Smooth muscle cell (in vitro differentiated cells): Measurements from ENCODE around the gene BMP7. TPM values are rescaled to one million over a fixed set of nuclear protein-coding genes. Genes with fewer than 3 reads are reported as not detected.

Source experiments
- DNase-seq: peaks from one replicate; lab custom pipeline; 2025; ENCODE audit not compliant: unreplicated experiment; lab: John Stamatoyannopoulos, UW
- H2AFZ ChIP-seq: fragments of 200-600 bp; sonication (generic); 2 replicates; pipeline ENCODE4 v1.6.0; 2016; ENCODE audit warnings: antibody characterized with exemption, low read depth, mild to moderate bottlenecking
- H3F3A ChIP-seq: fragments of 200-600 bp; sonication (generic); 2 replicates; pipeline ENCODE4 v1.6.0; 2017; ENCODE audit warnings: antibody characterized with exemption, low read depth
- H3K27ac ChIP-seq: fragments of 200-600 bp; sonication (generic); 2 replicates; pipeline ENCODE4 v1.5.1; 2016; ENCODE audit warnings: low read depth, mild to moderate bottlenecking
- H3K27me3 ChIP-seq: fragments of 200-600 bp; sonication (generic); 2 replicates; pipeline ENCODE4 v1.6.1; 2016; ENCODE audit warnings: low read depth, mild to moderate bottlenecking
- H3K36me3 ChIP-seq: fragments of 200-600 bp; sonication (generic); 2 replicates; pipeline ENCODE4 v1.5.1; 2016; ENCODE audit warnings: low read depth
- H3K4me1 ChIP-seq: fragments of 200-600 bp; sonication (generic); 2 replicates; pipeline ENCODE4 v1.5.1; 2016; ENCODE audit warnings: low read depth
- H3K4me2 ChIP-seq: fragments of 200-600 bp; sonication (generic); 2 replicates; pipeline ENCODE4 v1.6.0; 2016; ENCODE audit warnings: mild to moderate bottlenecking
- H3K4me3 ChIP-seq: fragments of 200-600 bp; sonication (generic); 2 replicates; pipeline ENCODE4 v1.5.1; 2016; ENCODE audit warnings: mild to moderate bottlenecking
- H3K79me2 ChIP-seq: fragments of 200-600 bp; sonication (generic); 2 replicates; pipeline ENCODE4 v1.6.0; 2016; ENCODE audit warnings: low read depth, mild to moderate bottlenecking
- H3K9ac ChIP-seq: fragments of 200-600 bp; sonication (generic); 2 replicates; pipeline ENCODE4 v1.6.0; 2016; ENCODE audit warnings: low read depth
- H3K9me3 ChIP-seq: fragments of 200-600 bp; sonication (generic); replicated peaks from 2 replicates; pipeline ENCODE4 v1.5.1; 2016; ENCODE audit warnings: low read depth
- H4K20me1 ChIP-seq: fragments of 200-600 bp; sonication (generic); 2 replicates; pipeline ENCODE4 v1.6.0; 2016; ENCODE audit warnings: low read depth
- WGBS: methylation state at CpG from one replicate; pipeline ENCODE4 v1.1.7; 2016; ENCODE audit warnings: low lambda C conversion rate; 5-methylcytosine and 5-hydroxymethylcytosine counted together
- polyA plus RNA-seq: library from polyadenylated mRNA; unstranded; fragments of >200 nt; fragmentation: Nextera tagmentation; extraction: Ambion mirVana; gene quantifications from 2 replicates; pipeline ENCODE4 v1.2.1, GENCODE V29; 2016
- total RNA-seq: library from RNA; depleted of rRNA; stranded (reverse); fragments of >200 nt; gene quantifications from 2 replicates; pipeline ENCODE4 v1.2.3, GENCODE V29; 2014
- TF ChIP-seq, protein P1 (sequence below): fragments of 200-600 bp; sonication (generic); IDR thresholded peaks from 2 replicates; pipeline ENCODE4 v1.5.1; 2017; ENCODE audit warnings: borderline replicate concordance, mild to moderate bottlenecking, antibody characterized with exemption; ENCODE audit not compliant: insufficient read depth, poor library complexity, severe bottlenecking

Gene BMP7
- total and polyA plus RNA-seq, 2 experiments from 2014 or later, result 18.1 to 28.3 TPM

DNA sequence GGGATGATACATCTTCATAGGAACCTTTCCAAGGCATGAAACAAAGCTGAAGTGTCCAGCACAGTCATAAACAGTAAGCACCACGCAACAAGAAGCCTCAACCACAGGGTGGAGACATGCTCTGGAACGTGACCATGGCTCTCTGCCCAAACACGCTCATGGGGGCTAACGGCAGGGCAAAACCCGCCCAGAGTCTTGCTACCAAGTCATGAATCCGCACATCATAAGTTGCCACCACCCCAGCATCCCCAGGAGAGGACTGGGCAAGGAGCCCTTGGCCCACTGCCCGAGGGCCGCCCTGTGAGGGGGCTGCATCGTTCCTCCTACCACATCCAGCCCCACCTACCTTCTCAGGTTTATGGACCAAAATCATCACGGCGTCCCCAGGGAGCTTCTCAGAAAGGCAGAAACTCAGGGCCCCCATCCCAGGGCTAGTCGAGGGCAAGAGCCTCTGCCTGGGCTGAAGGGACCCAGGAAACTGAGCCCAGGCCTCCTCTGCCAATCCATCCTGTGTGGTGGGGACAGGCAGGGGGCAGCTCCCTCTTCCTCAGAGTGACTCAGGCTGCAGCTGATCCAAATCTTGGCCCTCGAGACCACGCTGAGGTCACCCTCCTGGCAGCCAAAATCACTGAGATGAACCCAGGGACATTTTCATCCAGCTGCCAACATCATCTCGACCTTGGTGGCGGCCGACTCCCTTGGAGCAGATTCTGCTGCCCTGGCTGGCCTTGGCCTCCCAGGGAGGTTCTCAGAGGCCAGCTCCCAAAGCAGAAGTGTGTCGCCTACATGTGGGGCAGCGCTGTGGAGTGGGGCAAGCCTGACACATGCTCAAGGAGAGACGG lies 42.6 kb downstream of the BMP7 start:
- H3K4me2 ChIP-seq, result peak overlapping the region; percentile 73
- H3K9me3 ChIP-seq, result no peaks in the 10 kb centered on the region
- no peaks in the 10 kb centered on the region for H3K27me3 ChIP-seq
- H3F3A ChIP-seq, result no peaks in the 10 kb centered on the region
- no peak overlapping the region for H3K9ac ChIP-seq
- H3K27ac ChIP-seq, result peak overlapping the region; percentile 57
- H3K79me2 ChIP-seq, result peaks cover 5% of the 10 kb centered on the region
- TF ChIP-seq, protein P1, sequence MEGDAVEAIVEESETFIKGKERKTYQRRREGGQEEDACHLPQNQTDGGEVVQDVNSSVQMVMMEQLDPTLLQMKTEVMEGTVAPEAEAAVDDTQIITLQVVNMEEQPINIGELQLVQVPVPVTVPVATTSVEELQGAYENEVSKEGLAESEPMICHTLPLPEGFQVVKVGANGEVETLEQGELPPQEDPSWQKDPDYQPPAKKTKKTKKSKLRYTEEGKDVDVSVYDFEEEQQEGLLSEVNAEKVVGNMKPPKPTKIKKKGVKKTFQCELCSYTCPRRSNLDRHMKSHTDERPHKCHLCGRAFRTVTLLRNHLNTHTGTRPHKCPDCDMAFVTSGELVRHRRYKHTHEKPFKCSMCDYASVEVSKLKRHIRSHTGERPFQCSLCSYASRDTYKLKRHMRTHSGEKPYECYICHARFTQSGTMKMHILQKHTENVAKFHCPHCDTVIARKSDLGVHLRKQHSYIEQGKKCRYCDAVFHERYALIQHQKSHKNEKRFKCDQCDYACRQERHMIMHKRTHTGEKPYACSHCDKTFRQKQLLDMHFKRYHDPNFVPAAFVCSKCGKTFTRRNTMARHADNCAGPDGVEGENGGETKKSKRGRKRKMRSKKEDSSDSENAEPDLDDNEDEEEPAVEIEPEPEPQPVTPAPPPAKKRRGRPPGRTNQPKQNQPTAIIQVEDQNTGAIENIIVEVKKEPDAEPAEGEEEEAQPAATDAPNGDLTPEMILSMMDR, result no peak
- no peak for DNase-seq
- H4K20me1 ChIP-seq, result no peaks in the 10 kb centered on the region
- H3K4me3 ChIP-seq, result no peak overlapping the region
- H2AFZ ChIP-seq, result no peak overlapping the region
- 74% methylated on average over 20 of the region's 20 CpGs for WGBS
- peaks cover 15% of the 10 kb centered on the region for H3K4me1 ChIP-seq
- H3K36me3 ChIP-seq, result no peaks in the 10 kb centered on the region

DNA sequence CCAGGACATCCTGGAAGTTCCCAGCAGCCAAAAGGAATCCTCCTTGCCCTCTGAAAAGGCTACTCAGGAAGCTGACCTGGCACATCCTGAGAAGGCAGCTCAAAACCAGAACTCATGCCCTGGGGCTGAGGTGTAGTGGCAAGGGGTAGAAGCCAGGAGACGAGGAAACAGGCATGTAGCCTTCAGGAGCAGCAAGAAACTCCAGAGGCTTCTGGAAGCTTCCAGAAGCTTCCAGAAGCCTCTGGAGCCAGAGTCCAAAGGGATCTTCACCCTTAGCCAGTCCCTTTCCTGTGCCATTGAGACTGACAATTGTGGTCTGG lies 43.9 kb downstream of the BMP7 start:
- Histone ChIP-seq H3K27me3 (no peaks in the 10 kb centered on the region), H3K4me1 (peaks cover 15% of the 10 kb centered on the region), H3K9me3 (no peaks in the 10 kb centered on the region), H3K9ac (no peak overlapping the region), H2AFZ (no peak overlapping the region), H3K79me2 (no peaks in the 10 kb centered on the region), H3F3A (no peaks in the 10 kb centered on the region), H3K36me3 (no peaks in the 10 kb centered on the region), H3K27ac (no peak overlapping the region), H4K20me1 (no peaks in the 10 kb centered on the region), H3K4me3 (no peak overlapping the region), H3K4me2 (no peak overlapping the region)
- TF ChIP-seq, protein P1, result no peak
- 86% methylated on average over 1 of the region's 1 CpG for WGBS
- DNase-seq, result no peak

DNA sequence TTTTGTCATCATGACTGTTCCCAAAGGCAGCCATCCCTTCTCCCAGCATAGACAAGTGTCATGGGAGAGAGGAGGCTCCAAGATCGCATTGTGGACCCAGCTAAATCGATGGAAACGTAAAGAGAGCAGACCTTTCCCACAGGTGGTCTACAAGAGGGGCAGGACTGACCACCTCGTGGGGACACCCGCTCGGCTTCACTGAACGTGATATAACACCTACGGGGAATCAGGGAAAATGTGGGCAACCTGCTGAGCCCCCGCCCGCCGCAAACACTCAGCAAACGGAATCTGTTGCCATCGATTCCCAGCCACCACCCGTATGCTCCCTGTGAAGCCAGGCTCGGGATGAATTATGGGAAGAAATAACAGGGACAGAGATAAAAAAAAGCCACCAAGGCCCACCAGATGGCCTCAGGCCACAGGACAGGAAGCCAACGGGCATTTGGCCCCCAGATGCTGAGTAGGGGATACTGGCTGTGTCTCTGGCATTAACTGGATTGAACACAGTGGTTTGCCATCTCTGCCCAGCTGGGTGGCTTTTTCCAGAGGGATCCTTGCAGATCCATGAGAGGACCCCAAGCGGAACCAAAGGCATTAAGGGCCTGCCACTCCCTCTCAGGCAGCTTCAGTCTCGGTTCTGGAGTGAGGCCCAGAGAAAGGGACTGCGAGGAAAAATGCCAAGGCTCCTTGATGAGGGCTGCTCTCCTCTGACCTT lies 44.4 kb downstream of the BMP7 start:
- no peak overlapping the region for H3K9ac ChIP-seq
- TF ChIP-seq, protein P1, result no peak
- no peak overlapping the region for H2AFZ ChIP-seq
- no peaks in the 10 kb centered on the region for H3K79me2 ChIP-seq
- DNase-seq, result no peak
- no peak overlapping the region for H3K4me3 ChIP-seq
- no peaks in the 10 kb centered on the region for H4K20me1 ChIP-seq
- H3K27ac ChIP-seq, result no peak overlapping the region
- no peaks in the 10 kb centered on the region for H3K36me3 ChIP-seq
- 79% methylated on average over 19 of the region's 19 CpGs for WGBS
- no peaks in the 10 kb centered on the region for H3K9me3 ChIP-seq
- peaks cover 15% of the 10 kb centered on the region for H3K4me1 ChIP-seq
- no peaks in the 10 kb centered on the region for H3K27me3 ChIP-seq
- no peaks in the 10 kb centered on the region for H3F3A ChIP-seq
- H3K4me2 ChIP-seq, result no peak overlapping the region
